Activated B cell treated with CpG ODN at 0.5 μM for 24 hours (primary cell): ENCODE data around the gene NAPB. TPM values are rescaled to one million over a fixed set of nuclear protein-coding genes. Genes with fewer than 3 reads are reported as not detected.

Source experiments
- ATAC-seq: fragments of 200-7000 bp; cut with Tn5 transposase; one replicate; pipeline ENCODE4 v1.10.0; 2021; ENCODE audit warnings: low read depth, mild to moderate bottlenecking, moderate library complexity
- CTCF ChIA-PET: fragments of 350-600 bp; sonication (Branson Sonifier 250); formaldehyde crosslinking; loops from one replicate; lab custom pipeline; 2021; ENCODE audit warnings: antibody characterized with exemption; lab: Charles Lee
- POLR2A ChIA-PET: fragments of 350-600 bp; sonication (Branson Sonifier 250); formaldehyde crosslinking; loops from one replicate; lab custom pipeline; 2021; ENCODE audit warnings: antibody characterized with exemption; lab: Charles Lee
- DNase-seq: peaks from one replicate; pipeline ENCODE4 v3.0.0; 2022
- H3K27ac Mint-ChIP-seq: one replicate; pipeline ENCODE4 v1.8.0; 2020; ENCODE audit warnings: mixed read lengths
- H3K27me3 Mint-ChIP-seq: one replicate; pipeline ENCODE4 v1.8.0; 2021; ENCODE audit warnings: mixed read lengths
- H3K36me3 Mint-ChIP-seq: one replicate; pipeline ENCODE4 v1.8.0; 2021; ENCODE audit warnings: low read depth, mixed read lengths
- H3K4me1 Mint-ChIP-seq: one replicate; pipeline ENCODE4 v1.8.0; 2021; ENCODE audit warnings: mixed read lengths
- H3K4me3 Mint-ChIP-seq: one replicate; pipeline ENCODE4 v1.8.0; 2020; ENCODE audit warnings: mild to moderate bottlenecking, mixed read lengths
- H3K9me3 Mint-ChIP-seq: one replicate; pipeline ENCODE4 v1.8.0; 2020; ENCODE audit warnings: mixed read lengths
- CTCF ChIP-seq: fragments of 200-600 bp; IDR thresholded peaks from one replicate; pipeline ENCODE4 v1.8.0; 2022; ENCODE audit warnings: antibody characterized with exemption, mild to moderate bottlenecking
- intact Hi-C: fragments of 100-400 bp; cut with micrococcal nuclease; formaldehyde crosslinking; loops from one replicate; pipeline ENCODE4 v1.15.1; 2024
- total RNA-seq: library from RNA; stranded (reverse); gene quantifications from 2 replicates; pipeline ENCODE4 v1.2.3, GENCODE V29; 2022

The NAPB gene
- total RNA-seq, 1 donor from 2014 or later = 7.8 TPM

GRCh38 chr20:23456409-23456808 lies 35.1 kb upstream of the NAPB start:
- ChIA-PET POLR2A (no interaction called here), CTCF (no interaction called here)
- no peak for DNase-seq
- no peak for TF ChIP-seq CTCF
- peaks cover 8% of the 10 kb centered on the region for H3K27me3 Mint-ChIP-seq
- no peaks in the 10 kb centered on the region for H3K36me3 Mint-ChIP-seq
- no peak overlapping the region for H3K27ac Mint-ChIP-seq
- H3K4me3 Mint-ChIP-seq = no peak overlapping the region
- ATAC-seq = no peak
- no peaks in the 10 kb centered on the region for H3K4me1 Mint-ChIP-seq
- no peaks in the 10 kb centered on the region for H3K9me3 Mint-ChIP-seq
- intact Hi-C loops = no loop called here

- H3K27me3 Mint-ChIP-seq = peaks cover 8% of the 10 kb centered on the region
- H3K36me3 Mint-ChIP-seq = no peaks in the 10 kb centered on the region
- no peak for TF ChIP-seq CTCF
- ChIA-PET POLR2A (no interaction called here), CTCF (no interaction called here)
- no peak overlapping the region for H3K27ac Mint-ChIP-seq
- ATAC-seq (no peak), DNase-seq (no peak)
- H3K4me3 Mint-ChIP-seq = no peak overlapping the region
- H3K4me1 Mint-ChIP-seq = no peaks in the 10 kb centered on the region
- no peaks in the 10 kb centered on the region for H3K9me3 Mint-ChIP-seq
- intact Hi-C loops = no loop called here
Observed at GRCh38 chr20:23455639-23456038, 34.4 kb upstream of the NAPB start.

GRCh38 chr20:23454816-23455215 lies 33.5 kb upstream of the NAPB start:
- Mint-ChIP-seq H3K36me3 (no peaks in the 10 kb centered on the region), H3K4me1 (no peaks in the 10 kb centered on the region), H3K27ac (no peak overlapping the region), H3K9me3 (no peaks in the 10 kb centered on the region), H3K4me3 (no peak overlapping the region), H3K27me3 (peaks cover 8% of the 10 kb centered on the region)
- POLR2A ChIA-PET = no interaction called here
- DNase-seq (no peak), ATAC-seq (no peak)
- TF ChIP-seq CTCF = no peak
- CTCF ChIA-PET = no interaction called here
- intact Hi-C loops = no loop called here

- no peak for DNase-seq
- H3K27me3 Mint-ChIP-seq = peaks cover 4% of the 10 kb centered on the region
- no peak overlapping the region for H3K27ac Mint-ChIP-seq
- no peaks in the 10 kb centered on the region for H3K36me3 Mint-ChIP-seq
- ChIA-PET CTCF (interaction anchor here (1.7 kb wide), 1 partner anchor 10 kb away, joined by 7 read pairs; no protein-coding TSS in a partner anchor), POLR2A (no interaction called here)
- ATAC-seq = no peak
- TF ChIP-seq CTCF = no peak
- H3K4me1 Mint-ChIP-seq = no peaks in the 10 kb centered on the region
- intact Hi-C loops = no loop called here
- H3K4me3 Mint-ChIP-seq = no peak overlapping the region
- no peaks in the 10 kb centered on the region for H3K9me3 Mint-ChIP-seq
Observed at GRCh38 chr20:23453549-23454543, 32.6 kb upstream of the NAPB start.

GRCh38 chr20:23452776-23453175 lies 31.5 kb upstream of the NAPB start, which contains the start of gene CST11:
Gene CST11, minus strand, starts transcription at chr20:23452876. Its CDS starts 65 bp downstream, at chr20:23452811.
- Mint-ChIP-seq H3K4me1 (no peaks in the 10 kb centered on the region), H3K27me3 (peaks cover 4% of the 10 kb centered on the region), H3K4me3 (no peak within 1 kb of the TSS), H3K36me3 (no peaks in the 10 kb centered on the region), H3K27ac (no peak within 1 kb of the TSS), H3K9me3 (no peaks in the 10 kb centered on the region)
- no peak for TF ChIP-seq CTCF
- no peak for DNase-seq
- ChIA-PET POLR2A (no interaction called here), CTCF (interaction anchor here (1.7 kb wide), 1 partner anchor 9 kb away, joined by 7 read pairs; no protein-coding TSS in a partner anchor)
- ATAC-seq = no peak
- intact Hi-C loops = no loop called here
